Gastrocnemius medialis (tissue), 4 donors: ENCODE measurements around the gene TSNAXIP1.

Source experiments
- POLR2A ChIP-seq, 2 donors: fragments of 450-650 bp; IDR thresholded peaks; one replicate each; pipeline ENCODE4 v1.6.1; 2017; ENCODE audit warnings: antibody characterized with exemption in 2 of 2, mild to moderate bottlenecking in 2 of 2, moderate library complexity in 2 of 2
- TF ChIP-seq, protein P1 (sequence below), 5 experiments: fragments of 450-650 bp in 3 of 5; fragments of 200-600 bp in 2 of 5; sonication (generic) in 2 of 5; IDR thresholded peaks in 4 of 5; conservative IDR thresholded peaks in 1 of 5; 1 replicate in 4 of 5; 2 replicates in 1 of 5; pipeline ENCODE4 v1.5.1; 2016 to 2019; ENCODE audit warnings: antibody characterized with exemption in 5 of 5, mild to moderate bottlenecking in 3 of 5, moderate library complexity in 3 of 5

DNA sequence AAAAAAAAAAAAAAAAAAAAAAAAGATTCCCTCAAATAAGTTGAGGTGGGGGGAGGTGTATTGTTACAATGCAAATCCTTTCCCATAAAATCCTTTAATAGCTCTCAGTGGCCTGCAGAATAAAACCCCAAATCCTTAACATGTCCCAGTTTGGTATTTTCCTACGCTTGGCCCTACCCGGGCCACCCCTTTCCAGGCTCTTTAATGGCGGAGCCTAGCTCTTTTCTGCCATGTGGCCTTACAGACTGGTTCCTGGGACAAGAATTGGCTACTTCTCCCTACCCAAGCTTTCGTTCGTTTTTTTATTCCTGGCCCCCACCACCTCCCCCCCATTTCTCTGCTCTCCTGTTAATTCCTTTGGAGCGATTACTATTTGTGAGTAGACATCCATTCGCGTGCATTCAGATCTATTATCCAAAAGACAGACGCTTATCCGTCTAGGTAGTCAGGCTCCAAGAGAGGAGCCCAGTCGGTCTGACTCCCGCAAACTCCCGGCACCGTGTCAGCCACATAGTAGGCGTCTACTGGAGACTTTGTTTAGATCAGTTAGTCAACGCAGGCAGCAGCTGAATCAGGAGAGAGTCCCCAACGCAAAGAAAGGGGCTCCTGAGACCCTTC is 34.6 kb downstream of the TSNAXIP1 start:
- TF ChIP-seq, protein P1, sequence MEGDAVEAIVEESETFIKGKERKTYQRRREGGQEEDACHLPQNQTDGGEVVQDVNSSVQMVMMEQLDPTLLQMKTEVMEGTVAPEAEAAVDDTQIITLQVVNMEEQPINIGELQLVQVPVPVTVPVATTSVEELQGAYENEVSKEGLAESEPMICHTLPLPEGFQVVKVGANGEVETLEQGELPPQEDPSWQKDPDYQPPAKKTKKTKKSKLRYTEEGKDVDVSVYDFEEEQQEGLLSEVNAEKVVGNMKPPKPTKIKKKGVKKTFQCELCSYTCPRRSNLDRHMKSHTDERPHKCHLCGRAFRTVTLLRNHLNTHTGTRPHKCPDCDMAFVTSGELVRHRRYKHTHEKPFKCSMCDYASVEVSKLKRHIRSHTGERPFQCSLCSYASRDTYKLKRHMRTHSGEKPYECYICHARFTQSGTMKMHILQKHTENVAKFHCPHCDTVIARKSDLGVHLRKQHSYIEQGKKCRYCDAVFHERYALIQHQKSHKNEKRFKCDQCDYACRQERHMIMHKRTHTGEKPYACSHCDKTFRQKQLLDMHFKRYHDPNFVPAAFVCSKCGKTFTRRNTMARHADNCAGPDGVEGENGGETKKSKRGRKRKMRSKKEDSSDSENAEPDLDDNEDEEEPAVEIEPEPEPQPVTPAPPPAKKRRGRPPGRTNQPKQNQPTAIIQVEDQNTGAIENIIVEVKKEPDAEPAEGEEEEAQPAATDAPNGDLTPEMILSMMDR (IDR thresholded peaks at IDR 0.05 in 4 of 5, conservative IDR thresholded peaks at IDR 0.05 in 1 of 5), result no peak
- no peak for TF ChIP-seq POLR2A (IDR thresholded peaks at IDR 0.05)
